GM18498 (cell line): ENCODE measurements around the gene UBE2Z.
A peak's percentile ranks its signal among the peaks of the same experiment; 100 is the strongest.
"Not testable (repeated sequence)": the region's sequence is repeated elsewhere in the genome, so short reads cannot be mapped to it uniquely, and the experiment has no call there.

Experiments used
- ATAC-seq: cut with Tn5 transposase; IDR thresholded peaks from one replicate; pipeline ENCODE4 v1.9.1; 2021; ENCODE audit warnings: mild to moderate bottlenecking, moderate library complexity; ENCODE audit not compliant: unreplicated experiment

UBE2Z gene

DNA sequence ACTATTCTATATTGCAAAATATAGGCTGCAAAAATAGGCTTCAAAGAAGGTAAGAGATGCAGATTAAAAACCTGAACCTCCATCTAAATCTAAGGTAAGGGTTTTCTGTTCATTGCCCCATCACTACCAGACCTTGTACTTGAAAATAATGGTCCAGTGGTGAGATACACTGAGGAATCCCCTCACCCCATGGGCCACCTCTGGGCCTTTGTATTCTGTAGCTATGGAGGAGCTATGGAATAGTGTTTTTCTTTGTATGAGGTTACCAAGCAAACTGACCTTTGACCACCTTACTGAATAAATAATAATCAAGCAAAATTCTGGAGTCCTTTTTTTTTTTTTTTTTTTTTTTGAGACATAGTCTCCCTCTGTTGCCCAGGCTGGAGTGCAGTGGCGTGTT lies 4.8 kb upstream of the UBE2Z start:
- ATAC-seq, result no peak

DNA sequence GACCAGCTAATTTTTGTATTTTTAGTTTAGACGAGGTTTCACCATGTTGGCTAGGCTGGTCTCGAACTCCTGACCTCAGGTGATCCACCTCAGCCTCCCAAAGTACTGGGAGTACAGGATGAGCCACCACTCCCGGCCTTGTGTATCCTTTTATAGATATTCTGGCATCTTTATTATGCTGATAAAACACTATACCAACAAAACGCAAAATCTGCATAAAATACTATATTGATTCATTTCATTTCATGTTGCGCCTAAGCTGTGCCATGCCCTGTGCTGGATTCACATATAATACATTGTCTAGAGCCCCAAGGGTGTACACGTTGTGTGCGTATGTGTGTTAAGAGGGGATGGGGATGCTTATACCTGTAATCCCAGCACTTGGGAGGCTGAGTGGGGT lies 3.8 kb upstream of the UBE2Z start:
- ATAC-seq, result no peak

DNA sequence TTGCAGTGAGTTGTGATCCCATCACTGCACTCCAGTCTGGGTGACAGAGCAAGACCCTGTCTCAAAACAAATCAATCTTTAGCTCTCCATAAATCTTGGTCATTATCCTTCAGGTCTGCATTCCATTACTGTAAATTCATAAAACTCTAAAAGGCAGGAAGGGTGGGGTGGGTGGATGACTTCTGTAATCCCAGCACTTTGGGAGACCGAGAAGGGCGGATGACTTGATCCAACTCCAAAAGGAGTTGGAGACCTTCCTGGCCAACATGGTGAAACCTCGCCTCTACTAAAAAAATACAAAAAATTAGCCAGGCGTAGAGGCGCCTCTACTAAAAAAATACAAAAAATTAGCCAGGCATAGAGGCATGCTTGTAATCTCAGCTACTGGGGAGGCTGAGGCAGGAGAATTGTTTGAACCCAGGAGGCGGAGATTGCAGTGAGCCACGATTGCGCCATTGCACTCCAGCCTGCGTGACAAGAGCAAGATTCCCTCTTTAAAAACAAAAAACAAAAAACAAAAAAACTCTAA lies 2.2 kb upstream of the UBE2Z start:
- ATAC-seq, result no peak

DNA sequence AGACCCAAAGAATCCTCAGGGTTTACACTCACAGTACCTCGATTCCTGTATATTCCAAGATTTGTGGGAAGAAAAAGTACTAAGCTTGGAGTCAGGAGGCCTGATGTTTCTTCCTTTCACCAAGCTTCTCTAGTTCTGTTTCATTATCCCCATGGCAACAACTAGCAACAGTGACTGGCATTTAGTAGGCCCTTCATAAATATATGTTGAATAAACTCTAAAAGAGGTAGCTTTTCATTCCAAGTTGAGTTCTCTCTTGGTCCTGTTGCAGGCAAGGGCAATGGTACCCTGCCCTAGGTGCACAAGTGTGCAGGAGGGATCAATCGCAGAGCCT lies 527 bp upstream of the UBE2Z start:
- no peak for ATAC-seq

DNA sequence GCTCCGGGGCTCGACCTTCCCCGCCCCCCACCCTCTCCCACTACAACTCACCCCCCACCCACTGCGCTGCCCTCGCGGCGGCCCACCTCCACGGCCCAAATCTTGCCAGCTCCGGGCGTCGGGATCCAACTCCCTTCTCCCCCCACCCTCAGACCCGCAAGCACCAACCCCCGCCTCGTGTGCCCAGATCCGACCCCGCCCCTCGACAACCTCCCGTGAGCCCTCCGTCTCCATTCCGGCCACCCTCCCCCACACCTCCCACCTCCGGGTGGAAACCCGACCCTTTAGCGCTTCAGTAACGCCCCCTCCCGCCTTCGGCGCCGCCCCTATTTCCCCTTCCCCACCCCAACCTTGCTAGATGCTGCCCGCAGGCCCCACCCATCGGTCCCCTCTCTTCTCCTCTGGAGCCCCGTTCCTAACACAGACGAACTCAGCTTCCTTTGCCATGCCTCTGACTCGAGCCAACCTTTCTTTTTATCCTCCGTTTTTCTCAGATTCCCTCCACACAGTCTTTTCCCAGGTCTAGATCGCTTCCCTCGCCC lies 717 bp downstream of the UBE2Z start:
- peak; percentile 48 for ATAC-seq

DNA sequence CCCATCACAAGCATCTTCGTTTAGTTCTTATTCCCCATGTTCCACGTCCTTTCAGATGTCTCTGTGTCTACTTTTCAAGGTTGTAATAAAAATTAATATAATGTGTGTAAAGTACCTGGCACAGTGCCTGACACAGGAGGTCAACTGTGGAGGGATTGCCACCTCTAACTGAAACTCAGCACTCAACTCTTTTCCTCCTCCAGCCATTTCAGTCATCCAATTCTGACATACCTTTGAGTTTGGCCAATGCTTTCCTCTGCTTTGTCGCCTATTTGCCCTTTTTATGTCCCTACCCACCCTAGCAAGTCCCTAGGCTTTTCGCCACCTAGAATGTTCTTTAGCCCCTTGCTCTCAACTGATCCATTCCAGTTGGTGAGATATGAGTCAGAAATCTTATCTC lies 1.6 kb downstream of the UBE2Z start:
- ATAC-seq, result no peak

DNA sequence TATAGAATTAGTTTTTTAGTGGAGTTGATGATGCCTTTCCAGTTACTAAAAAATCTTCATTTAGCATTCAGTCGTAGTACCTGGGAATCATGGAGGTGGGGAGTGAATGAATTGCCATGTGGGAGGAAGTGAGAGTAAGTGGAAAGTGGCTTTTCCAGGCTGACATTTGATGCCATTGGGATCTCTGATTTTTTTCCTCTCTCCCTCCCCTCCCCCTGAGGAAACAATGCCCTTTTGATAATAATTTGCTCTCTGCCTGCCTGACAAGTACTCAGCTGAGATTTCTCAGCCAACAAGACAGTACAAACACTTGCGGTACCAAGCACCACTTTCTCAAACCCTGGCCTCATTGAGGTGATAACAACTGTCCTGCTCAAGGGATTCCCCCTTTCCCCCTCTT lies 2.2 kb downstream of the UBE2Z start:
- no peak for ATAC-seq

DNA sequence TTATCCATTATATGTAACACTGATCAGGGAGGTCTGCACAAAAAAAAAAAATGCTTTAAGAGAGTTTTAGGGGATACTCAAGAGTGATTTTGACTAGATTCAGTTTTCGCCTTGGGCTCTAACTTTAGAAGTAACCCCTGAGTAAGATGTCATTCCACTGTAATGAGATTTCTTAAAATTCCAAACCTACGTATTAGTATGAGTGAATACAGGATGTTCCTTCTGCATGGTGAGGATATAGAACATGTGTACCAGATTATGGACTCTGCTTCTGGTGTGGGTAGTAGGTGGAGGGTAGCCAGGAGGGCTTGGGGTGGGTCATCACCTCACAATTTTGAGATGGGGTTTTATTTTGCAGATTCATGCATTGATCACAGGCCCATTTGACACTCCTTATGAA lies 4.3 kb downstream of the UBE2Z start:
- ATAC-seq, result no peak

DNA sequence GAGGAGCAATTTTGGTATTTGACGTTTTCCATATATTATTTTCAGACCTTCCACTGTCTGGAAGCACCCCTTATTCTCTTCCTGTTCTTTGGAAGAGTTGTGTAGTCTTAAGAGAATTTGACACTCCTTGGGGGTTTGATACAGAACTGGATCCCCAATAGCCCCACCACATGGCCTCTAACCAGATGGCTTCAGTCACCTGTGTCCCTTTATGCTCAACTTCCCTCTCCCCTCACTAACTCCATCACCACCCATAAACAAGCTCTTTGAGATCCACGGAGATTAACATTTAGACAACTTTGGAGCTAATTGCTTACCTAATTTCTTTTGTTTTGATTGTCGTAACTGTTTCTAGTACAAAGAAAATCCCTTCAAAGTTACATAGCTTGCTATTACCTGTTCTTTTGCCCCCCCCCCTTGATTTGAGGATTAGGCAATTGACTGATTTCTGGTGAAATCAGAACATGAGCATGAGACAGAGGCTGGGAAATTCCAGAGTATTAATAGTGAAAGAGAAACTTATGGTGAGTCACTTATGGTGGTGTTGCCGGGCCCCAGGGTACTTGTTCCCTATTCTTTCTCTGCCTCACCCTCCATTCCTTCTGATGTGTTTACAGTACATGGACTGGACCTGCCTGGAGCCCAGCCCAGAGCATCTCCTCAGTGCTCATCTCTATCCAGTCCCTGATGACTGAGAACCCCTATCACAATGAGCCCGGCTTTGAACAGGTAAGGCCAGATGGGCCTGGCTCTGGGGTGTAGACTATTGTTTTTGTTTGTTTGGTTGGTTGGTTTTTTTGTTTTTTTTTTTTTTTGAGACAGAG lies 7.5 kb downstream of the UBE2Z start:
- ATAC-seq, result peak; percentile 79

DNA sequence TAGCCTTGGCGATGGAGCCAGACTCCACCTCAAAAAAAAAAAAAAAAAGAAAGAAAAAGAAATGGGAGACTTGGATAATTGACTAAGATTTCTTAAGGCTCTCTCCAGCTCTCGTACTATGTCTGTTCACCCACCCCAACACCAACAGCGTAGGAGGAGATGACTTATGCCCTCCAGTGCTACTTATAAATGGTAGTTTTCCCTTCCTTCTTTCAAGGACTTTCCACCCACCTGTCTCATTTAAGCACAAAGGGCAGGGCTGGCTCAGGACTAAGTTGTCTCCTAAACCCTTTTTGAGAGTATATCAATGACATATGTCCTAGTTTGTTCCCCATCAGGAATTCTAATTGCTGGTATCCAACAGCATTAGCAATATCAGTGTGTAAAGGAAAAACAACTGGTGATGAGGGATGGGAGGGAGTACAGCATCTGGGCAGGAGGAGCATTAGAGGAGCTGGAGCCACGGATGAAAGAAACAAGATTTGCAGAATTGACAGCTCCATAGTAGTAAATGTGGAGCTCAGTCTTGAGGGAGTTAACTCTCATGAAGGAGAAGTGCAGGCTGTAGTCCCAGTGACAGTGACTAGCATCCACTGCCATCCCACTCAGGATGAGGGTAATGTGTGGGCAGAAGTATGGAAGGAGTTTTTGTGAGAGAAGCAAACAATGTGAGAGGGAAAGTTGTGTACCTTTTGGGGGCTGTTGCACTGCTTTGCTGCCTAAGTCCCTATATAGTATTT lies 17.2 kb downstream of the UBE2Z start:
- no peak for ATAC-seq

DNA sequence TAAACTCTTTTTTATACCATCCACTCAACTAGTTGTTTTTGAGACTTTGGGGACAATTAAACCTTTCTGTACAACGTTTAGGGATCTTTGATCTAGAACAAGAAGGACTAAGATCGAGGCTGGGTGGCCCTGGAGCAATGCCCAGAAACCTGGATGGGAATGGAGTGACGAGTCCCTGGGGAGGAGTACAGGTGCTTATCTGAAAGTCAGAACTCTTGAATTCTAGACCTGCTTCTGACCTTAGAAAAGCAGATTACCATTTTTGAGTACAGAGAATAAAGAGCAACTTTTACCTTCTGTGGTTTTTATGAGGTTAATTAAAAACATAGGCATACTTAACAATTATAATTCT lies 17.8 kb downstream of the UBE2Z start:
- no peak for ATAC-seq

DNA sequence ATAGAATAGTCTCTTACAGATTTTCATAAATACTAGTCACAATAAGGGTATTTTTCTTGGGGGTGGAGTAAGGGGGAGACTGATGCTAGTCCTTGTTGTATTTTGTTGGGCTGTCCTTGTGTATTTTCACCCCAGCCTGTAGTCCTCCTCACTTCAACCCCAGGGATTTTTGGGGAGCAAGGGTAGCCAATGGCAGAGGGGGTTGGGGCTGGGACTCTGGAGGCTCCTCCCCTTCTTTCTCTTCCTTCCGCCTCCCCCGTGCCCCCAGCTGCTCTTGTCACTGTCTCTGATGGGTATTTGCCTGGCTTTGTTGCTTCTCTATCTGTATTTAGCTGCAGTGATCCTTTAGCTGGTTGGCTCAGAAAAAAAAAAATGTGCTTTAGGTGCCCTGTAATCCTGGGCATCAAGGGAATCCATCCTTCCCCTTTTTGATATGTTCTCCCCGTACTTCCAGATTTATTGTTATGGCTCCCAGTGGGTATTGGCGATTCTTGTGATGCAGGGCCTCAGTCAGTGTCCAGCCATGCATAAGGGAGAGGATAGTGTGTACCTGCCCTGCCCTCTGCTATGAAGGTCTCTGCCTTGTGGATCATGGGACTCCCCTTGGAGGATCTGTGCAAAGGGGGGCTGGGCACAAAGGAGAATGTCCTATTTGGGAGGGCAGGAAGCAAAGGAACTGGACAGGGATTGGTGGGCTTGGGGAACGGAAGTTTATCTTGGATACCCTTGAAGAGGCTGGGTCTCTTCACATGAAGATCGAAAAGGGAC lies 20.0 kb downstream of the UBE2Z start:
- no peak for ATAC-seq

DNA sequence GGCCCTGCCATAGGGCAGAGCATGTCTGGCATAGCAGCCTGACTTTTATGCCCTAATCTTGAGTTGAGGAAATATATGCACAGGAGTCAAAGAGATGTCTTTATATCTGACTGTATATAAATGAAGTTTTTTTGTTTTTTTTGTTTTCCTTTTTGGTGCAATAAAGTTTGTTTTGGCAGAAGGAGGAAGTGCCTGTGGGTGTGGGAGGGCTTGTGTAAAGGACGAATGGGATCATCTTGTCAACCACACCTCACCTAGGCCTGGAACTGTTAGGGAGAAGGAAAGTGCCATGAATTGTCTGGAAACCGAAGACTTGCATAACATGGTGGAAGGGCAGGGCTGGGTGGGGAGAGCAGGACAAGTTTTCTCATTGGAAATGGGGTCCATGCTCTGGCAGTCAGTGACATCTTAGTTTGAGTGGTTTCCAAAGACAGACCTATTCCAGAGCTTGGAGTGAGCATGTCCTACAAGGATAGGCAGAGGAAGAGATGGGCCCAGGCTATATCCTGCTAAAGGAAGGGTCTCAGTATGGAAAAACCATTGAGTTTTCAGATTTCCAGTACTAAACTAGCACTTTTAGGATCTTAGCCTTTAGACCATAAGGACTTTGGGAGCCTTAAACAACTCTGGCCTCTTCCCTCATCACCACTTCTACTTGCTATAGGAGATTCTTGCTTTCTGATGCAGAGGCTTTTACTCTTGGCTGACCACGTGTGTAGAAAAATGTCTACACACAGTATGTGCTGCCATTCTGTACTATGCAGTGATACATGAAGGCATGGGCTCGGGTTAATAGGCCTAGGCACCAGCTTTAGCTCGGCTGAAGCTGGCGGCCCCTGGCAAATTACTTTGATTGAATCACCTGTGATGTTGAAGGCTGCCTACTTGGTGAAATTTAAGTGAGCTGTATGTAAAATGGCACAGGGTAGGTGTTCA lies 20.9 kb downstream of the UBE2Z start:
- ATAC-seq, result no peak

DNA sequence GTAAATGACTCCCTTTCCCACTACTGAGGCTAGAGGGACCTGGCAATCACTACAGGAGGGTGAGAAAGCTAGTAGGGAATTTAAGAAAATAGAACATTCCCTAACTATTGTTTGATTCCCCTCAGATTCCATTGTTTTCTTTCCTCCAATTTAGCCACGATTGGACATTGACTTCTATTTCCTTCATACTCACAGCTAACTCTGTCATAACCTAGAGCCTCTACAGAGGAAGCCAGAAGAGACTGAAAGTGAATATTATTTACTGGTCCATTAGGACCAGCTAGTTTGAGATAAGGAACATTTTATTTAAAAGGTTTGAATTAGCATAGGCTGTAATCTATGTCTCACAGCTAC lies 21.6 kb downstream of the UBE2Z start:
- ATAC-seq, result no peak

DNA sequence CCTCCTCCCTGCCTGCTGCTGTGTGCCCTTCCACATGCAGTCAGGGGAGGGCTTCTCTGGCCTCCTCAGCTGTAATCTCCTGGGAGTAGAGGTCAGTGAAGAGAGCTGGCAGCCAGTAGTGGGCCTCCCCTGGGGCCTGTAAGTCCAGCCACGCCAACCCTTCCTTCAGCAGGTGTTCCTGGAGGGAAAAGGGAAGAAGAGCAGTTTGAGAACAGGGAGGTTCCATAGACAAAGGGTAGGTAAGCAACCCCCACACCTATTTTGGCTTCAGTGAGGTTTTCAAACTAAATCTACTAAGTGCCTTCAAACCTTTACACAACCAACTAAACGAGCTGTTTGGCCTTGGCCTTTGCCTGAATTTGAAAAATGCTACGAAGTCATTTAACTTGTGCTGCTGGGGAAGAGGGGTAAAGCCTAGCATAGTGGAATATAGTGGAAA lies 22.2 kb downstream of the UBE2Z start:
- ATAC-seq, result no peak

DNA sequence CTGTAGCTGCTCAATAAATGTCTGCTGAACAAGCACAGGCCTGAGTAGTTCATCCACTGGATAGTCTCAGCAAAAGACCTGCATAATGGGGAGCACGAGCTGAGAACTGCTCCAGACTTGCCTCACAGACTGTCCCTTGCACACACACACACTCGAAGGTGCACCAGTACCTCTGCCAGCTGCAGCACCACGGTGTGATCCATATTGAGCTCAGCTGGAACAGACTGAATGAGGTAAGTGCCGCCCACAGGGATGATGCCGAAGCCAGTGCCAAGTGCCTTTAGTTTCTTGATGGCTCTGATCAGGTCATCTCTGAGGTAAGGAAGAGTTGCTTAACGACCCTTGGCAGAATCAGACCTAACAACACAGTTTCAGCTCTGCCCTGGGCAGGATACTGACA lies 24.8 kb downstream of the UBE2Z start:
- ATAC-seq, result no peak

DNA sequence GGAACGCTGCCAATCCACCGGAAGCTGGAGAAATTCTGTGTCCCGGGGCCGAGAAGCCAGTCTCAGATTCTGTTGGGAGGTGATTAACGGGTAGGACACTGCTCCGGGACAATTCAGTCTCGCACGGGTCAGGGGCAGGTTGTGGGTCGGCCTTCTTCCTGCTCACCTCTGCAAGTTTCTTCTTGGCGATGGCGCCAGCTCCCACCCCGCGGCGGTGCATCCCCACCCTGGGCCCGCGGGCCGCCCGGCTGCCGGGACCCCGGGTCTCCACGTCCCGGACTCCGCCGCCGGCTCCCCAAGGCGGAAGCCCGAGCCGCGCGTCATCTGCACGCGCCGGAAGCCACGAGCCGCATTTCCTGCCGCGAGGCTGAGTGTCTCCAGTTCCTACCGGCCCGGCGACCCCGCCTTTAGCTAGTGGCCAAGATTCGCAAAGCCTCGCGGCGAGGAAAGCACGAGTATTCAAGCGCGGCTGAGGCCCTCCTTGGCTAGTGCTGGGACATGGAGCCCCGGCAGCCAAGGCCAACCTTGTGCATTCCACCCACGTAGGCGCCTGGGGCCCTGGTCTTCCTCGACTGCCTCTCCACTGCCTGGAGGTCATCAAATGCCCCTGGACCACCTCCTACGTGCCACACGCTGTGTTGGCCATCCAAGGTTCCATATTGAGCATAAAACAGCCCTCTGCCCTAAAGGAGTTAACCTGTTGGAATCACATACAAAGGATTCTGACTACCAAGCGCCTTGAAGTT lies 36.5 kb downstream of the UBE2Z start, which contains the start of gene SNF8:
Gene SNF8, minus strand, starts transcription at position 328 of the 746 bp plus-strand sequence. Its CDS starts 108 bp downstream, at position 220.
- ATAC-seq, result peak; percentile 91

DNA sequence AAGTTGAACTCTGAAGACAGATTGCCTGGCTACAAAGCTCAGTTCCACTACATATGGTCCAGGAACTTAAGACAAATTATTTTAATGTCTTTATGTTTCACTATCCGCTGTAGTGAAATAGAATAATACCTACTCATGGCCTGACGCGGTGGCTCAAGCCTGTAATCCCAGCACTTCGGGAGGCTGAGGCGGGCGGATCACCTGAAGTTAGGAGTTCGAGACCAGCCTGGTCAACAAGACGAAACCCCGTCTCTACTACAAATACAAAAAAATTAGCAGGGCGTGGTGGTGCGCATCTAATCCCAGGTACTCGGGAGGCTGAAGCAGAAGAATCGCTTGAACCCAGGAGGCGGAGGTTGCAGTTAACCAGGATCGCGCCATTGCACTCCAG lies 37.0 kb downstream of the UBE2Z start:
- ATAC-seq, result not testable (repeated sequence)

DNA sequence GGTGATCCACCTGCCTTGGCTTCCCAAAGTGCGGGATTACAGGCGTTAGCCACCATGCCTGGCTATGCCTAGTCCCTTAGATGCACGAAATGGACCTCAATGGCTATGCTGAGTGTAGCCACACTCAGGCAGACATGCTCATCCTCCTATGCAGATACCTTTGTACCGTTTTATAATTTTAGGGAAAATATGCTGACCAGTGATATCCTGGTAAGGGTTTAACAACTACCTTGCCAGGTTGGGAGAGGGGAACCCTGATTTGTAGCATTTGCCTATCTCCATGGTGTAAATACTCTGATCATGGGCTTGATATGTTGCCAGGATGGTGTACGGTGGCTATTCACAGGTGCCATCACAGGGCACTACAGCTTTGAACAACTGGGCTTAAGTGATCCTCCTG lies 43.4 kb downstream of the UBE2Z start:
- no peak for ATAC-seq

DNA sequence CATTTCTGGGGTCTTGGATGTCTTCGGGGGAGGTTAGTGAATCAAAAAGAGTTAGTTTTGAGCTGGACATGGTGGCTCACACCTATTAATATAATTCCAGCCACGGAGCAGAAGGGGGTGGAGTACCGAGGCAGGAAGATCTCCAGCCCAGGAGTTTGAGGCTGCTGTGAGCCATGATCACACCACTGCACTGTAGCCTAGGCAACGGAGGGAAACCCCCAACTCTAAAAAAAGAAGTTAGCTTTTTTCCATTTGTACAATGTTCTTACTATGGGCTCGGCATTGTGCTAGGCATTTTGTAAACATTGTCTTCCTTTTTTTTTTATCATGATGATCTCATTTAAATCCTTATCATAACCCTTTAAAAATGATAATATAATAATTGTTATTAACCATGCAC lies 44.7 kb downstream of the UBE2Z start:
- no peak for ATAC-seq
